Measurements from ENCODE around the gene MMP10.
A peak's percentile ranks its signal among the peaks of the same experiment; 100 is the strongest.
"Not testable (repeated sequence)": the region's sequence is repeated elsewhere in the genome, so short reads cannot be mapped to it uniquely, and the experiment has no call there.

Gene MMP10

GRCh38 chr11:102753267-102753666 is 27.2 kb downstream of the MMP10 start:
- TF ChIP-seq CTCF (IDR thresholded peaks at IDR 0.05; ENCODE audit: low read depth, low read length) (no peak), MYC (IDR thresholded peaks at IDR 0.05; ENCODE audit: low read depth, low read length) (no peak), MAX (IDR thresholded peaks at IDR 0.05; ENCODE audit: low read depth, low read length) (no peak), POLR2A (IDR thresholded peaks at IDR 0.05; ENCODE audit: extremely low read depth, insufficient read length) (no peak)
- no peak for DNase-seq (ENCODE audit: low read depth)
- H3K4me3 ChIP-seq (ENCODE audit: low read depth, low read length): no peak overlapping the region

- TF ChIP-seq CTCF (IDR thresholded peaks at IDR 0.05; ENCODE audit: low read depth, low read length) (no peak), MYC (IDR thresholded peaks at IDR 0.05; ENCODE audit: low read depth, low read length) (no peak), POLR2A (IDR thresholded peaks at IDR 0.05; ENCODE audit: extremely low read depth, insufficient read length) (no peak), MAX (IDR thresholded peaks at IDR 0.05; ENCODE audit: low read depth, low read length) (no peak)
- DNase-seq (ENCODE audit: low read depth): no peak
- H3K4me3 ChIP-seq (ENCODE audit: low read depth, low read length): no peak overlapping the region
These were observed 28.8 kb downstream of the MMP10 start for GRCh38 chr11:102751673-102752072.

- H3K4me3 ChIP-seq (ENCODE audit: low read depth, low read length): no peak overlapping the region
- TF ChIP-seq MYC (IDR thresholded peaks at IDR 0.05; ENCODE audit: low read depth, low read length): no peak
- no peak for TF ChIP-seq POLR2A (IDR thresholded peaks at IDR 0.05; ENCODE audit: extremely low read depth, insufficient read length)
- TF ChIP-seq CTCF (IDR thresholded peaks at IDR 0.05; ENCODE audit: low read depth, low read length): no peak
- TF ChIP-seq MAX (IDR thresholded peaks at IDR 0.05; ENCODE audit: low read depth, low read length): no peak
- no peak for DNase-seq (ENCODE audit: low read depth)
These were observed 31.2 kb downstream of the MMP10 start for GRCh38 chr11:102749101-102749722.

GRCh38 chr11:102746746-102747578 is 33.5 kb downstream of the MMP10 start:
- not testable (repeated sequence) for DNase-seq (ENCODE audit: low read depth); H3K4me3 ChIP-seq (ENCODE audit: low read depth, low read length)

GRCh38 chr11:102734650-102735049 is 45.8 kb downstream of the MMP10 start:
- no peak for DNase-seq (ENCODE audit: low read depth)
- TF ChIP-seq MYC (IDR thresholded peaks at IDR 0.05; ENCODE audit: low read depth, low read length): no peak
- no peak for TF ChIP-seq CTCF (IDR thresholded peaks at IDR 0.05; ENCODE audit: low read depth, low read length)
- no peak for TF ChIP-seq POLR2A (IDR thresholded peaks at IDR 0.05; ENCODE audit: extremely low read depth, insufficient read length)
- no peak for TF ChIP-seq MAX (IDR thresholded peaks at IDR 0.05; ENCODE audit: low read depth, low read length)

GRCh38 chr11:102733232-102733875 is 47.1 kb downstream of the MMP10 start:
- H3K4me3 ChIP-seq (ENCODE audit: low read depth, low read length): no peak overlapping the region
- TF ChIP-seq POLR2A (IDR thresholded peaks at IDR 0.05; ENCODE audit: extremely low read depth, insufficient read length) (no peak), MYC (IDR thresholded peaks at IDR 0.05; ENCODE audit: low read depth, low read length) (0 out of 2 replicates have a peak, but pooled peaks have one; percentile 11), MAX (IDR thresholded peaks at IDR 0.05; ENCODE audit: low read depth, low read length) (no peak), CTCF (IDR thresholded peaks at IDR 0.05; ENCODE audit: low read depth, low read length) (peak; percentile 94)
- peak; percentile 70 for DNase-seq (ENCODE audit: low read depth)

More at GRCh38 chr11:102734650-102735049, 45.8 kb downstream of the MMP10 start:
- no peak overlapping the region for H3K4me3 ChIP-seq (ENCODE audit: low read depth, low read length)

- DNase-seq (ENCODE audit: low read depth): peak; percentile 8
- H3K4me3 ChIP-seq (ENCODE audit: low read depth, low read length): not testable (repeated sequence)
These were observed 49.5 kb downstream of the MMP10 start for GRCh38 chr11:102730944-102731343.
